HG03097 (cell line): ENCODE data around the gene BLTP3A.
"Not testable (repeated sequence)": the region's sequence is repeated elsewhere in the genome, so short reads cannot be mapped to it uniquely, and the experiment has no call there.

Source experiments
- ATAC-seq: cut with Tn5 transposase; IDR thresholded peaks from one replicate; pipeline ENCODE4 v1.9.1; 2021; ENCODE audit not compliant: unreplicated experiment, low FRiP score

The BLTP3A gene

DNA sequence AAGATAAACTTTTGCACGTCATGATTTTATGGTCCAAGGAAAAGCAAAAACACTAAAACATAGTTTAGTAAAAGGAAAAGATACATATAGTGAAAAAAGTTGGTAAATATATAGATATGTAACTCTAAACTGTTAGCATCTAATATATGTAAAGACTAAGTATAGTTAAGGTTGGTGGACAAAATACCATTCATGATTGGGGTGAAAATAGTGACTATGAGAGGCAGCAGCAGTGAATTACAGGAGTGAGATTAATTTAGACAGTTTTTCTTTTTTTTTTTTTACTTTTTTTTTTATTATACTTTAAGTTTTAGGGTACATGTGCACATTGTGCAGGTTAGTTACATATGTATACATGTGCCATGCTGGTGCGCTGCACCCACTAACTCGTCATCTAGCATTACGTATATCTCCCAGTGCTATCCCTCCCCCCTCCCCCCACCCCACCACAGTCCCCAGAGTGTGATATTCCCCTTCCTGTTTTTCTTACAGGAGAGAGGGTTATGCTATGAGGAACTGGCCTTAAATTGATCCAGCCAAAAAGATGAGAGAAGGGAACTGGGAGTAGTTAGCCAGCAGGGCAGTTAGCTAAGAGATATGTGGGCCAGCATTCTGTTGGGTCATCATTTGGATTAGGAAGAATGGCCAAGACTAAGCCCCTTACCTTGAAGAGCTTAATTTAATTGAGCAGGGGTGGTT, 27.1 kb downstream of the BLTP3A start:
- not testable (repeated sequence) for ATAC-seq

DNA sequence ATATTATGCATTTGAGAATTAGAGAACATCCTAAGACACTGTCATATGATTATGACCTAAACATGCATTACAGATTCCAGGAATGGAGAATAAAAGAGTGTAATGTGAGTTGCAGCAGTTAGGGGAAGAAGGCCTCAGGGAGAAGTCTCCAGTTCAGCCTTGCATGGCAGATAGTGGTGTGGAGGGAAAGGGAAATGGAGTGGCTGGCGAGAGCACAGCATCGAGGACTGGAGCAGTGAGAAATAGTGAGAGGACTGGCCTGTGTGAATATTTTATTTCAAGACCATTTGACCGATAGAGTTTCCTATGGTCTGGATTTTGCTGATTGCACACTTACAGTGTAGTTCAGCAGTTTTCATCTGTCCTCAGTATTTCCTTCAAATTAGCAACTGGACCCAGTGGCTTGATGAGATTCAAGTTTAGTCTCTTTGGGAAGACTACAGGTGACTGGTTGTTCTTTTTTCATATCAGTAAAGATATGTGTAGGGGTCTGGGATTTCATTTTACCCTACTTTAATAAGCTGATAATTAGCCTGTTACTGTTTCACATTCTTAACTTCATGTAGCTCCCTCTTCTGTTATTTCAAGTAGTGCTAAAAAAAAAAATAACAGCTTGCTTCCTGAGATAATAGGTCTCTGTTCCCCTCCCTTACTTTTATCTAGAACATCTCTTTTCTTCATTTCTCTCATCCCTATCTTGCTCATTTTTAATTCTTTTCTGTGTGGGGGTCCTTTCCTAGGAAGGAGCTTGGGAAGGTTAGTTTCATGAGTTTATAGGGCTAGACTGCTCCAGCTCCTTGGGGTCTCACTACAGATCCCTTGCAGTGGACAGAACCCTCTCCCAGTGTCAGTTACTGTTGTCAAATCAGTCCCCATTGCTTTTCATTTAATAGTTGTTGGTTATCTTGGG, 27.9 kb downstream of the BLTP3A start:
- no peak for ATAC-seq

DNA sequence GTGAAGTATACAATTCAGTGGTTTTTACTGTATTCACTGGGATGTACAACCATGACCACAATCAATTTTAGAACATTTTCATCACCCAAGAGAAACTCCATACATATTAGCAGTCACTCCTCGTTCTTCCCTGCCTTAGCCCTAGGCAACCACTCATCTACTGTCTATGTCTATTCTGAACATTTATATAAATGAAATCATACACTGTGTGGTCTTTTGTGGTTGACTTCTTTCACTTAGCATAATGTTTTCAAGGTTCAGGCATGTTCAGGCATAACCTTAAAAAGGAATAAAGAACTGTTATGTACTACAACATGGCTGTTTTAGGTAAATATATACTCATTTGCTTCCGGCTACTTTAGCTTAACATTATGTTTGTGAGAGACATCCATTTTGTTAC, 37.3 kb downstream of the BLTP3A start:
- no peak for ATAC-seq

DNA sequence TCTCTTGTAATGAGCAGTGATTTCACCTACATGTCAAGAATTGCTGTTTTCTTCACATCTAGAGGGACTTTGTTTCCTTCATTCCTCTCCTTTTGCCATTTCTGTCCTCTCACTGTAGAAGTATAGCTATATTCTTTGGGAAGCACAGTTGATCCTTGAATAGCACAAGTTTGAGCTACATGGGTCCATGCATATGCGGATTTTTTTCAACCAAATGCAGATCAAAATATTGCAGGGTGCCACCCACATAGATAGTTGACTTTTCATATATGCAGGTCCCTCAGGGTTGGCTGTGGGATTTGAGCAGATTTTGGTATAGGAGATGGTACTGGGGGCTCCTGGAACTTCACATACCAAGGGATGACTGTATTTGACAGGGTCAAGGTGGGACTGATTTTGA, 41.1 kb downstream of the BLTP3A start:
- ATAC-seq, result no peak

DNA sequence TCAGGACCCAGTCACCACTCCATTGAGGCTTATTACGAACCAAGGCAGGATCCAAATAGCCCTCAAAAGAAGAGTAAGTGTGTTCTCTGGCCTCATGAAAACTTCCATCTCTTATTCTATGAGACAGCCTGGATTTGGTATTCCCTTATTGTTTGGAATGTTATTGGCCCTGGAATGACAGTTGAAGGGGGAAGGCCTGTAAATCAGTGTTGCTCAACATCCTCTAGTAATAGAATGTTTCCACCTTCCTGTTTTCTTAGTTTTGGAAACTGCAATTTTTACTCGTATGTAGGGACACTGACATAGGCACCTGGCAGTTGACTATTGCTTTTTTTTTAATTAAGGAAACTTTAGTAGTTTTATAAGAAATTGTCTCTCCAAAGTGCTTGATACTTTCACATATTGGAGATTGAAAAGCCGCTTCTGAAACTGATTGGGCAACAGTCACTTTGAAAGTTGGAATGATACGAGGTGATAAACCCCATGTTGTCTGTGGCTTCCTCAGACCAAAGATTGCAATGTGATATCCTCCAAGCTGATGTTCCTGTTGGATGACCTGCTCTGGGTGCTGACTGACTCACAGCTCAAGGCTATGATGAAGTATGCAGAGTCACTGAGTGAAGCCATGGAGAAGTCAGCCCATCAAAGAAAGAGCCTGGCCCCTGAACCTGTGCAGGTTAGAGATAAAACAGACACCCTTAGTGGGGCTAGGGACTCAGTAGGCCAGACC, 43.1 kb downstream of the BLTP3A start:
- ATAC-seq, result no peak

DNA sequence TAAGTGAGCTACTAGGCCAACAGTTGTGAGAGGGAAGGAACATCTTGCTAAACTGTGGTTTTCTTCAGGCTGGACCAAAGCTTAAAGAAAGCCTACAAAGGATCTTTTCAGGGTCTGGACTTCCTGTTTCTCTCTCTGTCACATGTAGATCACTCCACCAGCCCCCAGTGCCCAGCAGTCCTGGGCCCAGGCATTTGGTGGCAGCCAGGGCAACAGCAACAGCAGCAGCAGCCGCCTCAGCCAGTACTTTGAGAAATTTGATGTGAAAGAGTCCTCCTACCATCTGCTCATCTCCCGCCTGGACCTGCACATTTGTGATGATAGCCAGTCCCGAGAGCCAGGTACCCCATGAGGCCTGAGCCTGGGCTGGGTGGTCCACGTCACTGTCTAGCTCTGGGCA, 44.1 kb downstream of the BLTP3A start:
- ATAC-seq, result no peak

DNA sequence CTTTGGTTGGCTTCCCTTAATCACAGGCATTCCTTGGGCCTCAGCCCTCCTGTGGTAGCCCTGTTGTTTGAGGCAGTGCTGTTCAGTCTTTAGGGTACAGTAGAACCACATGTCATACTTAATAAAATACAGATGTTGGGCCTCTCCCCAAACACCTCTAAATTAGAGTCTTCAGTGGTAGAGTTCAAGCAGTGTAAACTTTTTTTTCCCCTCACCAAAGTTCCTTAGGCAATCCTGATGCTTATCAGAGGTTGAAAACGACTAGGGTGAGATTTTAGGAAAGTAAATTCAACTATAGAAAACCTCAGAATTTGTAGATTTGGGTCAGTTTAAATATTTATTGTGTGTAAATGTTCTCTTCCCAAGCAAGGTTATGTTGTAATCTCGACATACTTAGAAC, 44.6 kb downstream of the BLTP3A start:
- ATAC-seq, result no peak

DNA sequence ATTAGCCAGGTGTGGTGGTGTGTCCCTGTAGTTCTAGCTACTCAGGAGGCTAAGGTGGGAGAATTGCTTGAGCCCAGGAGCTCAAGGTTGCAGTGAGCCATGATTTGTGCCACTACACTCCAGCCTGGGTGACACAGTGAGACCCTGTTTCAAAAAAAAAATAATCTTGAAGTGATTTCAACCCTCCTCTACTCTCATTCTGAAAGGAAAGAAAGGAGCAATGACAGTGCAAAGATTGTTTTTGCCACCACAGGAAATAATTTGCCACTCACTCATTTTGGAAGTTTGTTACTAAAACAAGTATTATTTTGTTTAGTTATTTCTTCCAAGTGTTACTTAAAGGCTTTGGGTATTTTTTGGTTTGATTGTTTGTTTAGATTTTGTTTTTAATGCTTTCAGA, 45.6 kb downstream of the BLTP3A start:
- ATAC-seq, result no peak

DNA sequence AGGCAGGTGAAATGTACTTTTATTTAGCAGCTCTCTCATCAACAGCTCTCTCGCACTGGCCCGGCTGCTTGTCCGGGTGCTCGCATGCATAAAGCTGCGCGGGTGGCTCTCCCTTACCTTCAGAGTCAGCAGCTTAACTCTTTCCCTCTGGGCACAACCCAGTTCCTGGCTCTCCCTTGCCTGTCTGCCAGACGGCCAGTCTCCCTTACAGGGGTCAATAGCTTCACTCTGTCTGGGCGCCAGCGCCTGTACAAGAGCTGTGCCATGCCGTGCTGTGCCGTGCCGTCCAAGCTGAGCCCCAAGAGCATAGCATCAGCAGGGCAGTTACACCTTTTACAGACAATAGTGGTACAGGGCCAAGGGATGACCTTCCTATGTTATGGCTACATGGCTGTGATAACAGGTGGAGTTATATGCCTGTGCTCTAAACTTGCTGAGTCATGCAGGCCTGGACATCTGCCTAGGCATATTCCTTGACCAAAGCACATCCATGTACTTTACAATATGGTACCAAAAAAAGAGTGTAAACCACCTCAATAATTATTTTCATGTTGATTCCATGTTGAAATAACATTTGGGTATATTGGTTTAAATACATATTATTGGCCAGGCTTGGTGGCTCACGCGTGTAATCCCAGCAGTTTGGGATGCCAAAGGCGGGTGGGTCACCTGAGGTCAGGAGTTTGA, 47.9 kb downstream of the BLTP3A start:
- no peak for ATAC-seq
